OCI-LY7 (cell line): ENCODE measurements around the gene HMCN1.

ENCODE experiments used
- CTCF ChIP-seq: fragments of 200-600 bp; sonication (generic); conservative IDR thresholded peaks from 2 replicates; pipeline ENCODE4 v1.5.1; 2014; ENCODE audit warnings: mild to moderate bottlenecking, antibody characterized with exemption, low read length, moderate library complexity, mixed read lengths
- EZH2phosphoT487 ChIP-seq: fragments of 200-600 bp; sonication (generic); IDR thresholded peaks from 2 replicates; pipeline ENCODE4 v1.6.1; 2018; ENCODE audit warnings: low read depth, borderline replicate concordance, mild to moderate bottlenecking, mixed run types, antibody characterized with exemption, low read length, moderate library complexity, mixed read lengths

GRCh38 chr1:185837711-185838110, 103.5 kb downstream of the HMCN1 start:
- TF ChIP-seq CTCF (no peak), EZH2phosphoT487 (no peak)
